ENCODE results near the gene OR2T33. TPM values are rescaled to one million over a fixed set of nuclear protein-coding genes. Genes with fewer than 3 reads are reported as not detected.

Gene OR2T33
- total RNA-seq, 1 experiment from 2014 or later, result not detected

GRCh38 chr1:248225537-248225936 lies 52.2 kb downstream of the OR2T33 start:
- Histone ChIP-seq H3K27me3 (ENCODE audit: control insufficient read depth, insufficient read depth, low read length) (no peaks in the 10 kb centered on the region), H3K36me3 (replicated peaks; ENCODE audit: control insufficient read depth, insufficient read depth, low read length) (no peaks in the 10 kb centered on the region), H3K4me3 (ENCODE audit: insufficient read depth, low read depth, low read length) (no peak overlapping the region)
- no peak for DNase-seq

Other genes starting within 250 kb of the OR2T33 start
- not detected in 2 replicates for gene OR2L2, start 247.9 kb downstream of the OR2T33 start, total RNA-seq (2014; rRNA removed; shearing (Covaris generic))
- gene OR2L3, start 231.1 kb downstream of the OR2T33 start, total RNA-seq (2014; rRNA removed; shearing (Covaris generic)), result not detected in 2 replicates
- gene OR2L13, start 182.8 kb downstream of the OR2T33 start, total RNA-seq (2014; rRNA removed; shearing (Covaris generic)), result not detected in 2 replicates
- not detected in 2 replicates for gene OR2M5, start 132.8 kb downstream of the OR2T33 start, total RNA-seq (2014; rRNA removed; shearing (Covaris generic))
- gene OR2M2, start 103.2 kb downstream of the OR2T33 start, total RNA-seq (2014; rRNA removed; shearing (Covaris generic)), result not detected in 2 replicates
- gene OR2M3, start 80.7 kb downstream of the OR2T33 start, total RNA-seq (2014; rRNA removed; shearing (Covaris generic)), result not detected in 2 replicates
- gene OR2M4, start 46.6 kb downstream of the OR2T33 start, total RNA-seq (2014; rRNA removed; shearing (Covaris generic)), result not detected in 2 replicates
- gene OR2T12, start 25.4 kb upstream of the OR2T33 start, total RNA-seq (2014; rRNA removed; shearing (Covaris generic)), result not detected in 2 replicates
- gene OR2M7, start 46.6 kb upstream of the OR2T33 start, total RNA-seq (2014; rRNA removed; shearing (Covaris generic)), result not detected in 2 replicates
- gene OR14C36, start 70.8 kb upstream of the OR2T33 start, total RNA-seq (2014; rRNA removed; shearing (Covaris generic)), result not detected in 2 replicates
- not detected in 2 replicates for gene OR2T4, start 83.7 kb upstream of the OR2T33 start, total RNA-seq (2014; rRNA removed; shearing (Covaris generic))
- not detected in 2 replicates for gene OR2T6, start 97.8 kb upstream of the OR2T33 start, total RNA-seq (2014; rRNA removed; shearing (Covaris generic))
- gene OR2T1, start 125.1 kb upstream of the OR2T33 start, total RNA-seq (2014; rRNA removed; shearing (Covaris generic)), result not detected in 2 replicates
- gene OR2T2, start 167.7 kb upstream of the OR2T33 start, total RNA-seq (2014; rRNA removed; shearing (Covaris generic)), result not detected in 2 replicates
- gene OR2T3, start 195.4 kb upstream of the OR2T33 start, total RNA-seq (2014; rRNA removed; shearing (Covaris generic)), result not detected in 2 replicates
- gene OR2T5, start 210.6 kb upstream of the OR2T33 start, total RNA-seq (2014; rRNA removed; shearing (Covaris generic)), result not detected in 2 replicates
- not detected in 2 replicates for gene OR2G6, start 230.1 kb upstream of the OR2T33 start, total RNA-seq (2014; rRNA removed; shearing (Covaris generic))

Measured in H7 (cell line).